Right atrium auricular region (tissue), 2 donors: Measurements from ENCODE around the gene VSIG10. TPM values are rescaled to one million over a fixed set of nuclear protein-coding genes. Genes with fewer than 3 reads are reported as not detected.

Experiments used
- DNase-seq: peaks from one replicate; pipeline ENCODE4 v3.0.0-alpha.2; 2019; ENCODE audit warnings: low spot score
- H3K27ac ChIP-seq, 2 donors: fragments of 200-600 bp; sonication (generic); 1 replicate in 1 of 2; 2 replicates in 1 of 2; pipeline ENCODE4 v1.5.1; 2016 to 2019
- H3K27me3 ChIP-seq, 2 donors: fragments of 200-600 bp; sonication (generic); one replicate each; pipeline versions ENCODE4 v1.5.1 to v1.6.0; 2017 to 2019
- H3K36me3 ChIP-seq: fragments of 200-600 bp; sonication (generic); one replicate; pipeline ENCODE4 v1.5.1; 2016
- H3K4me1 ChIP-seq, 2 donors: fragments of 200-600 bp; sonication (generic); one replicate each; pipeline versions ENCODE4 v1.5.1 to v1.6.0; 2017 to 2019
- H3K4me3 ChIP-seq, 2 donors: fragments of 200-600 bp; sonication (generic); 1 replicate in 1 of 2; 2 replicates in 1 of 2; pipeline ENCODE4 v1.5.1; 2017 to 2019; ENCODE audit warnings: mild to moderate bottlenecking in 1 of 2, moderate library complexity in 1 of 2
- H3K9me3 ChIP-seq, 2 donors: fragments of 200-600 bp; sonication (generic); one replicate each; pipeline ENCODE4 v1.5.1; 2019
- CTCF ChIP-seq, 2 donors: fragments of 200-600 bp; sonication (generic); IDR thresholded peaks; one replicate each; pipeline ENCODE4 v1.5.1; 2019; ENCODE audit warnings: antibody characterized with exemption in 2 of 2
- total RNA-seq, 2 donors: library from RNA; depleted of rRNA; stranded (reverse); fragments of >200 nt; gene quantifications; one replicate each; pipeline ENCODE4 v1.1.0, GENCODE V29; 2016

Gene VSIG10, protein sequence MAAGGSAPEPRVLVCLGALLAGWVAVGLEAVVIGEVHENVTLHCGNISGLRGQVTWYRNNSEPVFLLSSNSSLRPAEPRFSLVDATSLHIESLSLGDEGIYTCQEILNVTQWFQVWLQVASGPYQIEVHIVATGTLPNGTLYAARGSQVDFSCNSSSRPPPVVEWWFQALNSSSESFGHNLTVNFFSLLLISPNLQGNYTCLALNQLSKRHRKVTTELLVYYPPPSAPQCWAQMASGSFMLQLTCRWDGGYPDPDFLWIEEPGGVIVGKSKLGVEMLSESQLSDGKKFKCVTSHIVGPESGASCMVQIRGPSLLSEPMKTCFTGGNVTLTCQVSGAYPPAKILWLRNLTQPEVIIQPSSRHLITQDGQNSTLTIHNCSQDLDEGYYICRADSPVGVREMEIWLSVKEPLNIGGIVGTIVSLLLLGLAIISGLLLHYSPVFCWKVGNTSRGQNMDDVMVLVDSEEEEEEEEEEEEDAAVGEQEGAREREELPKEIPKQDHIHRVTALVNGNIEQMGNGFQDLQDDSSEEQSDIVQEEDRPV
- total RNA-seq, result 10 to 100 TPM; 11.0 to 12.4 TPM

- Histone ChIP-seq H3K4me1 (peaks cover 0 to 10% of the 10 kb centered on the region in 2 donors), H3K27ac (peak within 1 kb of the TSS; percentile 78 to 85), H3K9me3 (no peaks in the 10 kb centered on the region), H3K27me3 (no peaks in the 10 kb centered on the region), H3K4me3 (peak within 1 kb of the TSS; percentile 60 to 92), H3K36me3 (no peaks in the 10 kb centered on the region)
- no peak for TF ChIP-seq CTCF (IDR thresholded peaks at IDR 0.05)
- peak; percentile 61 for DNase-seq
These were observed at the start of gene VSIG10 for GRCh38 chr12:118103601-118104382. Gene VSIG10 (minus strand): TSS chr12:118104011. CDS start chr12:118103671, 340 bp downstream.

GRCh38 chr12:118151755-118152154 lies 47.9 kb upstream of the VSIG10 start:
- TF ChIP-seq CTCF (IDR thresholded peaks at IDR 0.05), result no peak
- Histone ChIP-seq H3K4me3 (no peak overlapping the region), H3K27me3 (no peaks in the 10 kb centered on the region), H3K4me1 (no peaks in the 10 kb centered on the region), H3K27ac (no peak overlapping the region), H3K36me3 (peaks cover 7% of the 10 kb centered on the region), H3K9me3 (no peaks in the 10 kb centered on the region)
- DNase-seq, result no peak

DNA sequence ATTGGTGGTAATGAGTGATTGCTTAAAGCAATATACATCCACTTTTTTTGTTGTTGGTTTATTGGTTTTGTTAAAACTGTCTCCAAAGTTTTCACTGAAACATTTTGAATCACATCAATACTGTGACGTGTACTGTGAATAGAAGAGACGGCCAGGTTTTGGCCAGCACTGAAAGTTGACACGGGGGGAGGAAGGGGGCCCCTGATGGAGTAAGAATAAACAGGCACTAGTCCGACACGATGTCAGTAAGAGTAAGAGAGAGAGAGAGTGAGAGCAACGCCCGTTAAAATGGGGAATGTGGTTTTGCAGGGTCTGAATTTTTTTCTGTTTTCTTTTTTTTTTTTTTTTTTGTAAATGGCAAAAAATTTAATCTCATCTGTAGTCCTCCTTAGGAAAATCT lies 46.8 kb upstream of the VSIG10 start:
- H3K9me3 ChIP-seq, result no peaks in the 10 kb centered on the region
- TF ChIP-seq CTCF (IDR thresholded peaks at IDR 0.05), result no peak
- H3K4me1 ChIP-seq, result no peaks in the 10 kb centered on the region
- no peak for DNase-seq
- peaks cover 14% of the 10 kb centered on the region for H3K36me3 ChIP-seq
- H3K4me3 ChIP-seq, result no peak overlapping the region
- H3K27me3 ChIP-seq, result no peaks in the 10 kb centered on the region
- no peak overlapping the region for H3K27ac ChIP-seq

DNA sequence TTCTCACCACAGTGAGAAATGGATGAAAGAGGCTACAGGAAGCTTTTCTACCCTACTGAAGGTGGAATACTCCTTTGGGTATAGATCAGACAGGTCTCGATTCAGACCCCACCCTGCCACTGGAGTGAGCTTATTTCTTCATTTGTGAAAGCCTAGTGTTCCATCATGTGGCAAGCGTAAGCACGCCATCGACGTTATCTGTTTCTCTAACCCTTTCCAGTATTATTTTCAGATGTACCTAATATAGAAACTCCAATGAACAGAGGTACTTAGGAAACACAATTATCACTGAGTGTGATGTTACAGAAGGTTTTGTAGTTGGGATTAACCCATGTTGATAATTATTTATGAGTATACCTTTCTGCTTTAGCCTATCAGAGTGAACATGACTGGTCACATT lies 44.5 kb upstream of the VSIG10 start:
- H3K9me3 ChIP-seq, result no peaks in the 10 kb centered on the region
- no peak for TF ChIP-seq CTCF (IDR thresholded peaks at IDR 0.05)
- H3K36me3 ChIP-seq, result peaks cover 35% of the 10 kb centered on the region
- no peaks in the 10 kb centered on the region for H3K4me1 ChIP-seq
- H3K27ac ChIP-seq, result peak overlapping the region; percentile 53 to 61
- no peak overlapping the region for H3K4me3 ChIP-seq
- H3K27me3 ChIP-seq, result no peaks in the 10 kb centered on the region
- no peak for DNase-seq

DNA sequence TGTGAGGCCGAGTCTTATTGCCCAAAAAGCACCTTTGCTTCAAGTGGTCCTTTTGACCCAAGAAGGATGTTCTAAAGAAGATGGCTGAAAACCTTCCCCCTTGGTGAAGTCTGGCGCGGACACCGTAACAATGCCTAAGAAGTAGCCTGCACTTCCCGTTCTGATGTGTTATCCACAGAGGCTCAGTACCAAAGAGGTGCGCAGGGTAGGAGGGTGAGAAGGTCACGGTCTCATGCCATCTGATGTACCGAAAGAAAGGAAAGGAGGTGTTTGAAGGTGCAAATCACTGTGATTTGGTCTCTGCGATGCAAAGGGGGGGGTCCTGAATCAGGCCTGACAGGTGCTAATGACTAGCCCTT lies 42.0 kb upstream of the VSIG10 start:
- no peak overlapping the region for H3K4me3 ChIP-seq
- no peaks in the 10 kb centered on the region for H3K27me3 ChIP-seq
- peaks cover 51% of the 10 kb centered on the region for H3K36me3 ChIP-seq
- H3K4me1 ChIP-seq, result no peaks in the 10 kb centered on the region
- no peak overlapping the region for H3K27ac ChIP-seq
- no peaks in the 10 kb centered on the region for H3K9me3 ChIP-seq
- no peak for DNase-seq
- TF ChIP-seq CTCF (IDR thresholded peaks at IDR 0.05), result no peak
